ENCODE data around the gene SPC24.

- no peak for TF ChIP-seq CTCF (IDR thresholded peaks at IDR 0.05)
- peak; percentile 13 for TF ChIP-seq POLR2A (IDR thresholded peaks at IDR 0.05)
- TF ChIP-seq EP300 (IDR thresholded peaks at IDR 0.05), result peak; percentile 5
Observed at GRCh38 chr19:11164879-11165406, 9.4 kb upstream of the SPC24 start.
